HPDE6-E6E7 (cell line): ENCODE data around the gene SYNDIG1.

Experiments used
- DNase-seq: peaks from one replicate; pipeline ENCODE4 v3.0.0; 2011; ENCODE audit warnings: missing footprints; ENCODE audit errors: extremely low spot score

The SYNDIG1 gene

GRCh38 chr20:24470746-24471582, 1.5 kb downstream of the SYNDIG1 start:
- DNase-seq = no peak

GRCh38 chr20:24472426-24472825, 3.0 kb downstream of the SYNDIG1 start:
- no peak for DNase-seq

- DNase-seq = no peak
Observed at GRCh38 chr20:24473435-24474223, 4.2 kb downstream of the SYNDIG1 start.

GRCh38 chr20:24477831-24478547, 8.6 kb downstream of the SYNDIG1 start:
- no peak for DNase-seq

- DNase-seq = no peak
Observed at GRCh38 chr20:24478584-24478983, 9.2 kb downstream of the SYNDIG1 start.

- DNase-seq = no peak
Observed at GRCh38 chr20:24479106-24479505, 9.7 kb downstream of the SYNDIG1 start.

- no peak for DNase-seq
Observed at GRCh38 chr20:24479595-24479994, 10.2 kb downstream of the SYNDIG1 start.

GRCh38 chr20:24480509-24480908, 11.1 kb downstream of the SYNDIG1 start:
- DNase-seq = no peak

- DNase-seq = no peak
Observed at GRCh38 chr20:24481173-24481572, 11.7 kb downstream of the SYNDIG1 start.

GRCh38 chr20:24483435-24484080, 14.1 kb downstream of the SYNDIG1 start:
- DNase-seq = no peak

- no peak for DNase-seq
Observed at GRCh38 chr20:24484081-24484450, 14.6 kb downstream of the SYNDIG1 start.

GRCh38 chr20:24485981-24486380, 16.6 kb downstream of the SYNDIG1 start:
- no peak for DNase-seq

GRCh38 chr20:24487240-24487639, 17.8 kb downstream of the SYNDIG1 start:
- DNase-seq = no peak

GRCh38 chr20:24487648-24488047, 18.2 kb downstream of the SYNDIG1 start:
- DNase-seq = no peak

- DNase-seq = no peak
Observed at GRCh38 chr20:24488064-24488799, 18.8 kb downstream of the SYNDIG1 start.

GRCh38 chr20:24488800-24489175, 19.4 kb downstream of the SYNDIG1 start:
- DNase-seq = no peak

GRCh38 chr20:24489193-24489592, 19.8 kb downstream of the SYNDIG1 start:
- no peak for DNase-seq

GRCh38 chr20:24489631-24490260, 20.3 kb downstream of the SYNDIG1 start:
- no peak for DNase-seq

- DNase-seq = no peak
Observed at GRCh38 chr20:24490598-24490997, 21.2 kb downstream of the SYNDIG1 start.

- no peak for DNase-seq
Observed at GRCh38 chr20:24491041-24491756, 21.8 kb downstream of the SYNDIG1 start.
